ENCODE data around the gene SLC35D1.

Gene SLC35D1

GRCh38 chr1:67013573-67013972 is 40.4 kb downstream of the SLC35D1 start:
- peaks cover 11% of the 10 kb centered on the region for H3K4me1 ChIP-seq (ENCODE audit: insufficient read depth, low read length)
- no peak overlapping the region for H3K27ac ChIP-seq (ENCODE audit: low read depth, low read length)
- H3K36me3 ChIP-seq (ENCODE audit: insufficient read depth, low read length), result peaks cover 6% of the 10 kb centered on the region
- H3K27me3 ChIP-seq (ENCODE audit: control insufficient read depth in 1 of 2, insufficient read depth in 2 of 2, low read length in 2 of 2), result no peaks in the 10 kb centered on the region
- no peak overlapping the region for H3K9ac ChIP-seq (ENCODE audit: low read length)
- no peaks in the 10 kb centered on the region for H3K9me3 ChIP-seq (ENCODE audit: low read length)
- no peak overlapping the region for H3K4me3 ChIP-seq (ENCODE audit: low read depth in 1 of 2, low read length in 2 of 2)

GRCh38 chr1:67009792-67010191 is 44.2 kb downstream of the SLC35D1 start:
- Histone ChIP-seq H3K36me3 (ENCODE audit: insufficient read depth, low read length) (peaks cover 6% of the 10 kb centered on the region), H3K9me3 (ENCODE audit: low read length) (no peaks in the 10 kb centered on the region), H3K4me1 (ENCODE audit: insufficient read depth, low read length) (peaks cover 16% of the 10 kb centered on the region), H3K9ac (ENCODE audit: low read length) (no peak overlapping the region), H3K27ac (ENCODE audit: low read depth, low read length) (no peak overlapping the region), H3K27me3 (ENCODE audit: control insufficient read depth in 1 of 2, insufficient read depth in 2 of 2, low read length in 2 of 2) (no peaks in the 10 kb centered on the region), H3K4me3 (ENCODE audit: low read depth in 1 of 2, low read length in 2 of 2) (no peak overlapping the region)

GRCh38 chr1:67005068-67005467 is 48.9 kb downstream of the SLC35D1 start:
- Histone ChIP-seq H3K4me3 (ENCODE audit: low read depth in 1 of 2, low read length in 2 of 2) (no peak overlapping the region), H3K27ac (ENCODE audit: low read depth, low read length) (no peak overlapping the region), H3K9me3 (ENCODE audit: low read length) (no peaks in the 10 kb centered on the region), H3K36me3 (ENCODE audit: insufficient read depth, low read length) (peaks cover 8% of the 10 kb centered on the region), H3K4me1 (ENCODE audit: insufficient read depth, low read length) (peaks cover 36% of the 10 kb centered on the region), H3K9ac (ENCODE audit: low read length) (no peak overlapping the region), H3K27me3 (ENCODE audit: control insufficient read depth in 1 of 2, insufficient read depth in 2 of 2, low read length in 2 of 2) (no peaks in the 10 kb centered on the region)

- Histone ChIP-seq H3K4me1 (ENCODE audit: insufficient read depth, low read length) (peaks cover 36% of the 10 kb centered on the region), H3K36me3 (ENCODE audit: insufficient read depth, low read length) (peaks cover 5% of the 10 kb centered on the region), H3K4me3 (ENCODE audit: low read depth in 1 of 2, low read length in 2 of 2) (no peak overlapping the region), H3K27ac (ENCODE audit: low read depth, low read length) (no peak overlapping the region), H3K27me3 (ENCODE audit: control insufficient read depth in 1 of 2, insufficient read depth in 2 of 2, low read length in 2 of 2) (no peaks in the 10 kb centered on the region), H3K9me3 (ENCODE audit: low read length) (no peaks in the 10 kb centered on the region), H3K9ac (ENCODE audit: low read length) (no peak overlapping the region)
Measured at GRCh38 chr1:67004176-67004575, 49.8 kb downstream of the SLC35D1 start.

GRCh38 chr1:67001682-67002425 is 52.1 kb downstream of the SLC35D1 start:
- peaks cover 12% of the 10 kb centered on the region for H3K36me3 ChIP-seq (ENCODE audit: insufficient read depth, low read length)
- H3K27ac ChIP-seq (ENCODE audit: low read depth, low read length), result no peak overlapping the region
- no peaks in the 10 kb centered on the region for H3K27me3 ChIP-seq (ENCODE audit: control insufficient read depth in 1 of 2, insufficient read depth in 2 of 2, low read length in 2 of 2)
- no peak overlapping the region for H3K9ac ChIP-seq (ENCODE audit: low read length)
- H3K9me3 ChIP-seq (ENCODE audit: low read length), result no peaks in the 10 kb centered on the region
- peaks cover 36% of the 10 kb centered on the region for H3K4me1 ChIP-seq (ENCODE audit: insufficient read depth, low read length)
- H3K4me3 ChIP-seq (ENCODE audit: low read depth in 1 of 2, low read length in 2 of 2), result no peak overlapping the region

GRCh38 chr1:66999640-67000400 is 54.1 kb downstream of the SLC35D1 start:
- H3K9ac ChIP-seq (ENCODE audit: low read length), result no peak overlapping the region
- peaks cover 14% of the 10 kb centered on the region for H3K36me3 ChIP-seq (ENCODE audit: insufficient read depth, low read length)
- H3K27ac ChIP-seq (ENCODE audit: low read depth, low read length), result no peak overlapping the region
- no peaks in the 10 kb centered on the region for H3K9me3 ChIP-seq (ENCODE audit: low read length)
- H3K4me1 ChIP-seq (ENCODE audit: insufficient read depth, low read length), result peaks cover 24% of the 10 kb centered on the region
- H3K4me3 ChIP-seq (ENCODE audit: low read depth in 1 of 2, low read length in 2 of 2), result no peak overlapping the region
- no peaks in the 10 kb centered on the region for H3K27me3 ChIP-seq (ENCODE audit: control insufficient read depth in 1 of 2, insufficient read depth in 2 of 2, low read length in 2 of 2)

- Histone ChIP-seq H3K9me3 (ENCODE audit: low read length) (no peaks in the 10 kb centered on the region), H3K27ac (ENCODE audit: low read depth, low read length) (no peak overlapping the region), H3K4me1 (ENCODE audit: insufficient read depth, low read length) (peaks cover 22% of the 10 kb centered on the region), H3K4me3 (ENCODE audit: low read depth in 1 of 2, low read length in 2 of 2) (no peak overlapping the region), H3K36me3 (ENCODE audit: insufficient read depth, low read length) (peaks cover 14% of the 10 kb centered on the region), H3K27me3 (ENCODE audit: control insufficient read depth in 1 of 2, insufficient read depth in 2 of 2, low read length in 2 of 2) (no peaks in the 10 kb centered on the region), H3K9ac (ENCODE audit: low read length) (no peak overlapping the region)
Measured at GRCh38 chr1:66998972-66999371, 55.0 kb downstream of the SLC35D1 start.

GRCh38 chr1:66996018-66996682 is 57.8 kb downstream of the SLC35D1 start:
- H3K36me3 ChIP-seq (ENCODE audit: insufficient read depth, low read length), result peaks cover 9% of the 10 kb centered on the region
- H3K4me1 ChIP-seq (ENCODE audit: insufficient read depth, low read length), result peaks cover 9% of the 10 kb centered on the region
- H3K27me3 ChIP-seq (ENCODE audit: control insufficient read depth in 1 of 2, insufficient read depth in 2 of 2, low read length in 2 of 2), result no peaks in the 10 kb centered on the region
- H3K27ac ChIP-seq (ENCODE audit: low read depth, low read length), result no peak overlapping the region
- H3K9ac ChIP-seq (ENCODE audit: low read length), result no peak overlapping the region
- no peak overlapping the region for H3K4me3 ChIP-seq (ENCODE audit: low read depth in 1 of 2, low read length in 2 of 2)
- H3K9me3 ChIP-seq (ENCODE audit: low read length), result no peaks in the 10 kb centered on the region

GRCh38 chr1:66993076-66993475 is 60.9 kb downstream of the SLC35D1 start:
- Histone ChIP-seq H3K4me1 (ENCODE audit: insufficient read depth, low read length) (no peaks in the 10 kb centered on the region), H3K4me3 (ENCODE audit: low read depth in 1 of 2, low read length in 2 of 2) (no peak overlapping the region), H3K27me3 (ENCODE audit: control insufficient read depth in 1 of 2, insufficient read depth in 2 of 2, low read length in 2 of 2) (no peaks in the 10 kb centered on the region), H3K9me3 (ENCODE audit: low read length) (no peaks in the 10 kb centered on the region), H3K9ac (ENCODE audit: low read length) (no peak overlapping the region), H3K36me3 (ENCODE audit: insufficient read depth, low read length) (peaks cover 11% of the 10 kb centered on the region), H3K27ac (ENCODE audit: low read depth, low read length) (no peak overlapping the region)

GRCh38 chr1:66985835-66986234 is 68.1 kb downstream of the SLC35D1 start:
- Histone ChIP-seq H3K4me3 (ENCODE audit: low read depth in 1 of 2, low read length in 2 of 2) (no peak overlapping the region), H3K27me3 (ENCODE audit: control insufficient read depth in 1 of 2, insufficient read depth in 2 of 2, low read length in 2 of 2) (no peaks in the 10 kb centered on the region), H3K36me3 (ENCODE audit: insufficient read depth, low read length) (peaks cover 33% of the 10 kb centered on the region), H3K9ac (ENCODE audit: low read length) (no peak overlapping the region), H3K27ac (ENCODE audit: low read depth, low read length) (no peak overlapping the region), H3K4me1 (ENCODE audit: insufficient read depth, low read length) (peaks cover 12% of the 10 kb centered on the region), H3K9me3 (ENCODE audit: low read length) (no peaks in the 10 kb centered on the region)

- Histone ChIP-seq H3K9ac (ENCODE audit: low read length) (no peak overlapping the region), H3K36me3 (ENCODE audit: insufficient read depth, low read length) (peaks cover 33% of the 10 kb centered on the region), H3K27ac (ENCODE audit: low read depth, low read length) (no peak overlapping the region), H3K27me3 (ENCODE audit: control insufficient read depth in 1 of 2, insufficient read depth in 2 of 2, low read length in 2 of 2) (no peaks in the 10 kb centered on the region), H3K4me3 (ENCODE audit: low read depth in 1 of 2, low read length in 2 of 2) (no peak overlapping the region), H3K4me1 (ENCODE audit: insufficient read depth, low read length) (peaks cover 16% of the 10 kb centered on the region), H3K9me3 (ENCODE audit: low read length) (no peaks in the 10 kb centered on the region)
Measured at GRCh38 chr1:66984491-66984890, 69.5 kb downstream of the SLC35D1 start.
